GM13976 (cell line): ENCODE measurements around the gene FSD1.
"Not testable (repeated sequence)": the region's sequence is repeated elsewhere in the genome, so short reads cannot be mapped to it uniquely, and the experiment has no call there.

ENCODE experiments used
- DNase-seq: peaks from one replicate; pipeline ENCODE4 v3.0.0; 2012; ENCODE audit warnings: low spot score
- in situ Hi-C: fragments of 300-500 bp; cut with MboI; formaldehyde crosslinking; loops from one replicate; pipeline ENCODE4 v1.12.0; 2022; ENCODE audit warnings: low sequenced_read_pairs, mixed read lengths, inconsistent platforms; ENCODE audit not compliant: unreplicated experiment
- TF ChIP-seq, protein P1 (sequence below): IDR thresholded peaks from 2 replicates; pipeline ENCODE4 v1.5.1; 2012; ENCODE audit warnings: borderline replicate concordance, mild to moderate bottlenecking; ENCODE audit not compliant: insufficient read depth; ENCODE audit errors: extremely low read depth, missing control alignments, control extremely low read depth

FSD1 gene

DNA sequence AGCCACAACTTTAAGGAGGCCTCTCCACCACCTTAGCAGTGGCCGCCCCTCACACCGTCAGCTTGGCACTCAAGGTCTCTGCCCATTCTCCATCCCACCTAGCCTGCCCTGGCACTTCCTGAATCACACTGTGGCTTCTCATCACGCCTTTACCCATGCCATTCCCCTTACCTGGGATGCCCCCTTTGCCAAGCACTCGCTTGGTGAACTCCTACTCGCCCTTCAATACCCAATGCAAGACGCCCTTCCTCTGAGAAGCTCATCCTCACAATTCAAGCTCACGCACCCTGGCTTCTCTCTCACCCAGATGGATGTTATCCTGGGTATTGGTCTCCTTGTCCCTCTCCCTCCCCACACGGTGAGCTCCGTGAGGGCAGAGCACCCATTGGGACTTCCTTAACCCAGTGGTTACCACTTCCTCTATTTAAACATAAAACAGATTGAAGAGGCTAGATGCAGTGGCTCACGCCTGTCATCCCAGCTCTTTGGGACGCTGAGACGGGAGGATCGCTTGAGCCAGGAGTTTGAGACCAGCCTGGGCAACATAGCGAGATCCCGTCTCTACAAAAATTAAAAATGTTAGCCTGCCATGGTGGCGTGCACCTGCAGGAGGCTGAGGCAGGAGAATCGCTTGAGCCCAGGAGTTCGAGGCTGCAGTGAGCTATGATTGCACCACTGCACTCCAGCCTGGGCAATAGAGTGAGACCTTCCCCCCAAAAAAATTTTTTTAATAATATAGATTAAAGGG, 38.0 kb upstream of the FSD1 start:
- DNase-seq = no peak
- in situ Hi-C loops = loop anchor here (10.0 kb wide), 1 partner anchor 88 kb away; no protein-coding TSS in a partner anchor
- TF ChIP-seq, protein P1, sequence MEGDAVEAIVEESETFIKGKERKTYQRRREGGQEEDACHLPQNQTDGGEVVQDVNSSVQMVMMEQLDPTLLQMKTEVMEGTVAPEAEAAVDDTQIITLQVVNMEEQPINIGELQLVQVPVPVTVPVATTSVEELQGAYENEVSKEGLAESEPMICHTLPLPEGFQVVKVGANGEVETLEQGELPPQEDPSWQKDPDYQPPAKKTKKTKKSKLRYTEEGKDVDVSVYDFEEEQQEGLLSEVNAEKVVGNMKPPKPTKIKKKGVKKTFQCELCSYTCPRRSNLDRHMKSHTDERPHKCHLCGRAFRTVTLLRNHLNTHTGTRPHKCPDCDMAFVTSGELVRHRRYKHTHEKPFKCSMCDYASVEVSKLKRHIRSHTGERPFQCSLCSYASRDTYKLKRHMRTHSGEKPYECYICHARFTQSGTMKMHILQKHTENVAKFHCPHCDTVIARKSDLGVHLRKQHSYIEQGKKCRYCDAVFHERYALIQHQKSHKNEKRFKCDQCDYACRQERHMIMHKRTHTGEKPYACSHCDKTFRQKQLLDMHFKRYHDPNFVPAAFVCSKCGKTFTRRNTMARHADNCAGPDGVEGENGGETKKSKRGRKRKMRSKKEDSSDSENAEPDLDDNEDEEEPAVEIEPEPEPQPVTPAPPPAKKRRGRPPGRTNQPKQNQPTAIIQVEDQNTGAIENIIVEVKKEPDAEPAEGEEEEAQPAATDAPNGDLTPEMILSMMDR = no peak

DNA sequence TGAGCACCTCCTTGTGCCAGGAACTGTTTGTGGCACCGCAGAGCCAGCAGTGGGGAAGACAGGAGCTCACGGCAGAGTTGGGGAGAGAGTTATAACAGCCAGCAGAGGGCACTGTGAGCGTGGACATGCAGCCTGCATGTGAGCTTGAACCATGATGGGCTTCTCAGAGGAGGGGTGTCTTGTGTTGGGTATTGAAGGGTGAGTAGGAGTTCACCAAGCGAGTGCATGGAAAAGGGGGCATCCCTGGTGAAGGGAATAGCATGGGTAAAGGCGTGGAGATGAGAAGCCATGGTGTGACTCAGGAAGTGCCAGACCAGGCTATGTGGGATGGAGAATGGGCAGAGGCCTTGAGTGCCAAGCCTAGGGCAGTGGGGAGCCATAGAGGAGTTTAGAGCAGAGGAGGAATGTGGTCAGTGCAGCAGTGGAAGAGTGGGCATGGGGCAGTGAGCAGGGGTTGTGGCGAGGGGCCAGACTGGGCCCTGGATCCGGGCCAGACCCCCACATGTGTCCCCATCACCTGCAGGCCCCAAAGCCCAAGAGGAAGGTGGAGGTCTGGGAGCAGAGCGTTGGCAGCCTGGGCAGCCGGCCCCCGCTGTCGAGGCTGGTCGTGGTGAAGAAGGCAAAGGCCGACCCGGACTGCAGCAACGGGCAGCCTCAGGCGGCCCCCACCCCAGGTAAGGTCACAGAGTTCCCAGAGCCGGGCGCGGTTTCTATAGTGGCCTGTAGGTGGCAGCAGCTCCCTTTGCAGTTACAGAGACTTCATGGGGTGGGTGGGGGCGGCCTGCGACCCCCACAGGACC, 37.1 kb upstream of the FSD1 start:
- in situ Hi-C loops = loop anchor here (10.0 kb wide), 1 partner anchor 88 kb away; no protein-coding TSS in a partner anchor
- TF ChIP-seq, protein P1 = peak; percentile 65
- peak; percentile 85 for DNase-seq

DNA sequence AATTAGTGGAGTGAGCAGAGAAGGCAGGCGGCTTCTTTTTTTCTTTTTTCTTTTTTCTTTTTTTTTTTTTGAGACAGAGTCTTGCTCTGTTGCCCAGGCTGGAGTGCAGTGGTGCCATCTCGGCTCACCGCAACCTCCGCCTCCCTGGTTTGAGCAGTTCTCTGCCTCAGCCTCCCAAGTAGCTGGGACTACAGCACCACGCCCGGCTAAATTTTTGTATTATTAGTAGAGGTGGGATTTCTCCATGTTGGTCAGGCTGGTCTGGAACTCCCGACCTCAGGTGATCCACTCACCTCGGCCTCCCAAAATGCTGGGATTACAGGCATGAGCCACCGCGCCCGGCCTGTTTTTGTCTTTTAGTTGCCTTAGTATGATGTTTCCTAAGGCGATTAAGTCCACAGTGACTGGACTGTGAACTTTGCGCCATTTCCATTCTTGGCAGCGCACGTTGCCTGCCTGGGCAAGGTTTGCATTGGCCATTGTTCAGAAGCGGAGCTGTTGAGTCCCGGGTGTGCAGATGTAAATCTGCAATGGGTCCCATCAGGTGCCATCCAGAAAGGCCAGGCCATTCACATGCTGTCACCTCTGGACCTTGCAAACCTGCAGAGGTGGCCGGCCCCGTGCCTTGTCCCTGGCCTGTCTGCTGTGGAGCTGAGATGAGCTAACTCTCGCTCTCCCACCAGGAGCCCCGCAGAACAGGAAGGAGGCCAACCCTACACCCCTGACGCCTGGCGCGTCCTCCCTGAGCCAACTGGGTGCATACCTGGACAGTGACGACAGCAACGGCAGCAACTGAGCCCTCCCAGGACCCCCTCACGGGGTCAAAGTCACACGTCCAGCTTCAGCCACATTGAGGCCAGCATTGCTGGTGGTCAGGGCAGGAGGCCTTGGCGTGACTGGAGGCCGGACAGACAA, 36.2 kb upstream of the FSD1 start:
- in situ Hi-C loops = loop anchor here (10.0 kb wide), 1 partner anchor 87 kb away; no protein-coding TSS in a partner anchor
- no peak for DNase-seq
- TF ChIP-seq, protein P1 = no peak

DNA sequence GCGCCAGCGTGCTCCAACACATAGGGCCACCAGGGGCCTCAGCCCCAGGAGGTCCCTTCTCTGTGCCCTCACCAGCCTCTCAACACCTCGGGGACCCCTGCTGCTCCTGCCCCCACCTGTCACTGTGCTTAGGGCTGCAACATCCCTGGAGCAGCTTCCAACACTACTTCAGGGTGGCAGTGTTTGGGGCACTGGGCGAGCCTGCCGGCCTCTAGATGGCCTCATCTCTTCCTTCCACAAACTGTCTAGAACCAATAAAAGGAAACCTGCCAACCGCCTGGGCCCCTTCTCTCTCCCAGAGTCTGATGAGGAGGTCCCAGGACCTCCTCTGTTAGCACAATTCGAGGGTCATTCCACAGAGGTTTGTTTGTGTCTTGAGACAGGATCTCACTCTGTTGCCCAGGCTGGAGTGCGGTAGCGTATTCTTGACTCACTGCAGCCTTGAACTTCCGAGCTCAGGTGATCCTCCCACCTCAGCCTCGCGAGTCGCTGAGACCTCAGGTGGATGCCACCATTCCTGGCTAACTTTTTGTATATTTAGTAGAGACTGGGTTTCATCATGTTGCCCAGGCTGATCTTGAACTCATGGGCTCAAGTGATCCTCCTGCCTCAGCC, 35.5 kb upstream of the FSD1 start:
- DNase-seq = no peak
- TF ChIP-seq, protein P1 = no peak
- in situ Hi-C loops = loop anchor here (10.0 kb wide), 1 partner anchor 86 kb away; no protein-coding TSS in a partner anchor

DNA sequence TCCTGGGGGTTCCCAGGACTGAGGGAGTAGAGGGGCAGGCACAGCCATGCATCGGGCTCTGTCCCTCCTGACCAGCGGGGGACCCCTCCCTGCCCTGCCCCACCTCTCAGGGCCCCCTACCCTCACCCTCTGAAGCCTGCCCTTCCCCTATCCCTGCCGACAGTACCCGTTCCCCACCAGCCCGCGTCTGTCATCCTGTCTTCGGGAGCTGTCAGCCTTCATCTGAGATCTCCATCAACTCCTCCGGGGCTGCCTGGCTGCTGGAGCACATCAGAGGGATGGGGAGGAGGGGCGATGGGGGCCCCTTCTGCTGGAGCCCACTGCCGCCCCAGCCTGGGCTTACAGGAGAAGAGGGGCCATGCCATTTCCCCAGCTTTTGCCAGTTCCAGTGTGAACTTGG, 31.5 kb upstream of the FSD1 start:
- DNase-seq = no peak
- TF ChIP-seq, protein P1 = no peak
- in situ Hi-C loops = no loop called here

DNA sequence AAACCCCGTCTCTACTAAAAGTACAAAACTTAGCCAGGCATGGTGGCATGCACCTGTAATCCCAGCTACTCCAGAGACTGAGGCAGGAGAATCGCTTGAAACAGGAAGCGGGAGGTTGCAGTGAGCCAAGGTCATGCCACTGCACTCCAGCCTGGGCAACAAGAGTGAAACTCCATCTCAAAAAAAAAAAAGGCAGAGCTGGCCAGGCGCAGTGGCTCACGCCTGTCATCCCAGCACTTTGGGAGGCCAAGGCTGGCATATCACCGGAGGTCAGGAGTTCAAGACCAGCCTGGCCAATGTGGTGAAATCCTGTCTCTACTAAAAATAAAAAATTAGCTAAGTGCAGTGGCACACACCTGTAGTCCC, 30.1 kb upstream of the FSD1 start:
- DNase-seq, in situ Hi-C loops: not testable (repeated sequence)
